Measurements from ENCODE around the gene XYLT1. TPM values are rescaled to one million over a fixed set of nuclear protein-coding genes. Genes with fewer than 3 reads are reported as not detected.
"Not testable (repeated sequence)": the region's sequence is repeated elsewhere in the genome, so short reads cannot be mapped to it uniquely, and the experiment has no call there.

XYLT1 gene
- total RNA-seq, 2 donors from 2014 or later: 8.4 to 22.5 TPM

DNA sequence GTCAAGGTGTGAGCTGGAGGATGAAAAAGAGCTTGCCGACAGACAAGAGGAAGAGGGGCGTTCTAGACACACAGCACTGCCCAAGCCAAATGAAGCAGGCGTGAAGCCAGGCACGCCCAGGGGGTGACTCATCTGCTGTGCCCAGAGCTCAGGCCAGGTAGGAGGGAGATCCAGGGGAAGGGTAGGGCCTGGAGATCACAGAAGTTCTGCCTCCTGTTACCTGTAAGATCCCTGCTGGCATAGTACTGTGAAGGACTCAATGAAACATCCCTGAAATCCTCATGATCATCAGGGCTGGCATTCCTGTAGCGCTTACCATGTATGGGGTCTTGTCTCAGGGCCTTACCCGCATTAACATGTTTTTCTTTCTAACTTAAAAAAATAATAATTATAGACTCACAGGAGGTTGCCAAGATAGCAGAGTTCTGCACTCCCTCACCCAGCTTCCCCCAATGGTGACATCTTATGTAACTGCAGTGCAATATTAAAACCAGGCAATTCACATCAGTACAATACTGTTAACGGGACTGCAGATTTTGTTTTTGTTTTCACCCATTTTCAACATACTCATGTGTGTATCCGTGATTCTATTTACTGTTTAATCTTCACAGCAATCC, 158.6 kb downstream of the XYLT1 start:
- peak in 1 of 2 donors; percentile 83 for ATAC-seq
- intact Hi-C loops (cut with DNase I): no loop called here
- DNase-seq: peak; percentile 39

DNA sequence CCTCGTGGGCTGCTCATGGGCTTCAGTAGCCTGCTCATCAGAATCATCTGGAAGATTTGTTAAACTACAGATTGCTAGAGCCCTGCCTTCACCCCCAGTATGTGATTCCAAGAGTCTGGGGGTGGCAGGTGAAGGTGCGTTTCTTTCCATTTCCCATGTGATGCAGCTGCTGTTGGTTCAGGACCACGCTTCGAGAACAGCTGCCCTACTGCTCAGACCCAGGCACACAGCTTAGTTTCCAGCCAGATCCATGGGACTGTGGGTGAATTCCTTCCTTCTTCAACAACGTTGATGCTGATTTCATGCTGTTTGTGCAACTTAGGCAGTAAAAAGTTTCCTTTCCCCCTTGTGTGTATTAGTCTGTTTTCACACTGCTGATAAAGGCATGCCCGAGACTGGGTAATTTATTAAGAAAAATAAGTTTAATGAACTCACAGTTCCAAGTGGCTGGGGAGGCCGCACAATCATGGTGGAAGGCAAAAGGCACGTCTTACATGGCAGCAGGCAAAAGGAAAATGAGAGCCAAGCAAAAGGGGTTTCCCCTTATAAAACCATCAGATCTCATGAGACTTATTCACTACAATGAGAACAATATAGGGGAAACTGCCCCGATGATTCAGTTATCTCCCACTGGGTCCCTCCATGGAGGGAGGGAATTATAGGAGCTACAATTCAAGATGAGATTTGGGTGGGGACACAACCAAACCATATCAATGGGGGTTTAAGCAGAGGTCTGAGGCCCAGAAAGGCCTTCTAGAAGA, 159.2 kb downstream of the XYLT1 start:
- ATAC-seq (no peak), DNase-seq (no peak)
- intact Hi-C loops (cut with DNase I): no loop called here

DNA sequence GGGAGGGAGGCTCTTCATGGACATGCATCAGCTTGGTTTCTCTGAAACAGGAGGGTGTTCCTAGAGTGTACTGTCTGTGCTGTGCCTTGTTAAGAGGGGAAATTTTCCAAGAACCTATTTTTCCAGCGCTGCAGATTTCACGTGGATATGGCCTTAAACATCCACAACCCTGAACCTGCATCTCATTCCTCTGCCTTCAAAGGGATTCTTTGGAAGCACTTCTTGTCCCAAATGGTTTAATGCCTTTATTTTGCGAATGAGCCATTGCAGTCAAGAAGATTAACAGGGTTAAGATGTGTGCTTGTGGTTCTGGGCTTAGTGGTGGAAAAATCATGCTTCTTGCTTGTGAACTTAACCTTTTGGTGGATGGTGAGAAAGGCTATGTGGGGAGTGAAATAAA, 161.2 kb downstream of the XYLT1 start:
- ATAC-seq (no peak), DNase-seq (no peak)
- intact Hi-C loops (cut with DNase I): no loop called here

DNA sequence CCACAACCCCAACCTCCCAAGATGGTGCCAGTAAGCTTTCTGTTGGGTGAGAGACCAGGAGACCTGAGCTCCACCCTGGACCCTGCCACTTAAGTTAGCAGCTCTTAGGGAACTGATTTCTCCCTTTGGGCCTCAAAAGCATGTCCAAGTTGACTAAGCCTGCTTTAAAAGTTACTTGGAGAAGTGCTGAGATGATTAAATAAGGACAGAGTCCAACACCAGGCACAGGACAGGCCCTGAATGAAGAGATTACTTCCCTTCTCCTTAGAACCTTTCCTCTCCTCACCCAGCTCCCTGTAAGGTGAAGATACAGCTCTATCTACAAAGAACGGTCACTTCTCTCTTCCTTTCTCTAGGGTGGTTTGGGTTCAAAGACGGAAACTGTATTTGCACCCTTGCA, 162.6 kb downstream of the XYLT1 start:
- no peak for ATAC-seq
- DNase-seq: no peak
- intact Hi-C loops (cut with DNase I): no loop called here

DNA sequence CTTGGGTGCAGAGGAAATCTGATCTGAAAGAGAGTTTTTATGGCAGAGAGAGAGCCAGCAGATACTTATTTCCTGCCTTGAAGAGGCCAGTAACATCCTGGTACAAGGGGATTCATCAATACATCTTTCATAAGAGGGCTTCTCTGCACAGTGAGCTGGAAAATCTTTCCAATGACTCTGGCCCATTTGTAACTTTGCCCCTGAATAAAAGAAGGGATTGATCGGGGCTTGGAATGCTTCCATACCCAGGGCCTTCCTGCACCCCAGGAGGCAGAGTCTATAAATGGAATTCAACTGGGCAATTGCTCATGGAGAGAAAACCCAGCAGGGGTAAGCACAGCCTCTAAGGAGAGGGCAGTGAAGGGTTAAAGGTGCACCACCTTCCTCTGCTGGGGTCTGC, 163.3 kb downstream of the XYLT1 start:
- intact Hi-C loops (cut with DNase I): no loop called here
- DNase-seq (no peak), ATAC-seq (no peak)

DNA sequence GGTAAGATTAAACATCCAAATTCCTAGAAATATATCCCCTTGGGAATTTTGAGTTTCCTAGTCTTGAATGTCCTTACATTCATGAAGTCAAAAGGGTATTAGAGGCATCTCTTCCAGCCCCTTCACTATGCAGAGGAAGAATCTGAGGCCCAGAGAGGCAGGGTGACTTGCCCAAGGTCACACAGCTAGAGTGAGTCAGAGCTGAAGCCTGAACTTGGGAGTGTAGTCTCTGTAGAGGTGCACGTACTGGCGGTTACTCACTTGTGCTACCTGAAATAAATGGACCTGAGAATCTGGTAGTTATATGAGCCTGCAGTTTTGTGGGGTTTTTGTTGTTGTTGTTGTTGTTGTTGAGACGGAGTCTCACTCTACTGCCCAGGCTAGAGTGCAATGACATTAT, 164.0 kb downstream of the XYLT1 start:
- ATAC-seq (no peak), DNase-seq (no peak)
- intact Hi-C loops (cut with DNase I): no loop called here

DNA sequence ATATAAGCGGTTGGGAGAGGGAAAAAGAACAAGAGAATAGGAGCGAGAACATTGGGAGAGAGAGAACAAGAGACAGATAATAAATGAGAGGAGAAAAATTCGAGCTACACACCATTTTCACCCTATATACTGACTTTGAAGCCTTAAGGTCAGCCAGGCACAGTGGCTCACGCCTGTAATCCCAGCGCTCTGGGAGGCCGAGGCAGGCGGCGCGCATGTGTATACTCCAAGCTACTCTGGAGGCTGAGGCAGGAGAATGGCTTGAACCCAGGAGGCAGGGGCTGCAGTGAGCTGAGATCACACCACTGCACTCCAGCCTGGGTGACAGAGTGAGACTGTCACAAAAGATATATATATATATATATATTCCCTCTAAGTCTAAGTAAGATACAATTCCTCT, 164.5 kb downstream of the XYLT1 start:
- DNase-seq; intact Hi-C loops (cut with DNase I); ATAC-seq: not testable (repeated sequence)

DNA sequence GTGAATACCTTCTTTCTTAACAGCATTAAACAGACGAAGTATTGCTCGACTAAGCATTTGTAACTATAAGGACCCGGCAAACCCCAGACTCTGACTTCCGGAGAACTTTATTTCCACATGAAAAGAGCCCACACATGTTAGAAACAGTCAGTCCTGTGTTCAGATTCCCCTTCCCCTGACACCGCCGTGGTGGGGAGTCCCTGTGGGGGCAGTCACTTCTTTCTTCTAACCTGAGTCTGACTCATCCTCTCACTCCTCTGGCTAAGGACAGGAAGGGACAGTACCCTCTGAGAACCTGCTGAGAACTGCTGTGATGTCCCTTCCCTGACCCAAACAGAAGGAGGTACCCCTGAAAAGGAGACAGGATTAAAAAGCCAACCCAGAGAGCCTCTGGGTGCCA, 165.1 kb downstream of the XYLT1 start:
- DNase-seq (no peak), ATAC-seq (no peak)
- intact Hi-C loops (cut with DNase I): no loop called here

DNA sequence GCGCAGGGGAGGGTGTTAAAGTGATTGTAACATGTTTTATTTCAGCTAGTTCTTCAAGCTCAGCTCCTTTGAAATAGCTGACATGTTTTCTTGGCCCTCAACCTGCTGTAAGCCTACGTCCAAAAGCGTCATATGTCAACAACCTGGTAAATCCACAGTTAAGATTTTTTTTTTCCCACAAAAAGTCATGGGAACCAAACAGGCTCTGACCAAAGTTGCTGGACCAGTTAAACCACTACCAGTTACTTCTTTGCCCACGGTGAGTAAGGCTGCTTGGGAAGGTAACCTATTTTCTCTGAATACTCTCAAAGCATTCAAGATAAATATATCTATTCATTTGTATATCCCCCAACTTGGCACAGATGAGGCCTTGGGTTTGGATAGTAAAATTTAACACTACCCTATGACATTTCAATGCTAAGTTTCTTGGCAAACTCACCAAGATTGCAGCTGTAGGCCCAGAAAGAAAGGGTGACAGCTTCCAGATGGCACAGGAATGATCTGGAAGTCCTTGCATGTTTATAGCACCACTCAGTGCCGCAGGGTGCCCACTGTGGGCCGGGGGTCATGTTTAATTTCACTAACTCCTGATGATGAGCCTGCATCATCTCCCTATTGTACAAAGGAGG, 166.2 kb downstream of the XYLT1 start:
- no peak for DNase-seq
- intact Hi-C loops (cut with DNase I): loop anchor here in 1 of 2 donors (5.0 kb wide), 1 partner anchor 38 kb away; no protein-coding TSS in a partner anchor
- peak; percentile 28 to 58 for ATAC-seq

DNA sequence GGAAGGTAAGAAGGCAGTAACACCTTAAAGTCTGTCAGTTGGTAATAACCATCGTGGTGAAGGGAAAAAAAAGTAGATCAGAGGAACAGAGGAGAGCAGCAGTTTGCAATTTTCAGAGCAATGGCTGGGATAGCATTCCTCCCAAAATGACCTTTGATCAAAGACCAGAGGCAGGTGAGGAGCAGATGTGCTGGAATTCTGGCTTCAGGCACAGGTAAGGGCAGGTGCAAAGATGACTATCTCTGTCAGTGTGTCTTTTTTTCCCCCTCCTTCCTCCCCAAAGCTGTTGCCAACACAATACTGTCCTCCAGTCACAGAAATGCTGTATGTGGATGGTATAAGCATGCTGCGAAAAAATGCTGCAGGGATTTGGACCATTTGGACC, 166.7 kb downstream of the XYLT1 start:
- ATAC-seq (no peak), DNase-seq (no peak)
- intact Hi-C loops (cut with DNase I): loop anchor here in 1 of 2 donors (5.0 kb wide), 1 partner anchor 38 kb away; no protein-coding TSS in a partner anchor

DNA sequence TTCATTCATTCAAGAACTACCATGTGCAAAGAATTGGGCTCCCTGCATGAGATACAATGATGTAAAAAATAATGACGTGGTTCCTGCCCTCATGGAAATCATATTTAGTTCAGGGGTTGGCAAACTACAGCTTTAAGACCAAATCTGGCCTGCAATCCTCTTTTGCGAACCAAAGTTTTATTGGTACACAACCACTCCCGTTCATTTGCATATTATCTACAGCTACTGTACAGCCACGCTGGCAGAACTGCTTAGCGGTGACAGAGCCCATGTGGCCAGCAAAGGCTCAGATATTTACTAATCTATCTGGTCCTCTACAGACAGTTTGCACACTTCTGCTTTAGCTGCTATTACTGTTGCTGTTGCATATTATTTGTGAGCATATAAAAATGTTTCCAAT, 167.7 kb downstream of the XYLT1 start:
- DNase-seq: no peak
- intact Hi-C loops (cut with DNase I): loop anchor here in 1 of 2 donors (5.0 kb wide), 1 partner anchor 39 kb away; no protein-coding TSS in a partner anchor
- ATAC-seq: peak in 1 of 2 donors; percentile 20

DNA sequence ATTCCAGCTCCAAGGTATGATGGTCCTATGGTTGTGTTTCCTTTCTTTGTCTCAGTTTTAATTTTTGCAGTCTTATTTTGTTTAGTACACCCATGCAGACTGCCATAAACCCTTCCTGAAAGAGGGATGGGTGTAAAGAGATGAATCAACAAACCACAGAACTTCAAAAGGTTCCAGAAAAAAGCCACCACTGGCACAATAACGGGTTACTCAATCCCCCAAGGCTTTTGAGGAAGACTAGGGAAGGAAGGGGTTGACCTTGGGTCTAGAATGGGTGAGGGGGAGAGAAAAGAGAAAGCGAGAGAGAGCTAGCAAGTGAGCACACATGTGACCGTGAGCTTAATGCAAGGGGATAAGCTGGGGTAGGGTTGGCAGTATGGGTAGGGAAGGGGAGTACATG, 168.1 kb downstream of the XYLT1 start:
- DNase-seq (no peak), ATAC-seq (no peak)
- intact Hi-C loops (cut with DNase I): loop anchor here in 1 of 2 donors (5.0 kb wide), 1 partner anchor 40 kb away; no protein-coding TSS in a partner anchor

DNA sequence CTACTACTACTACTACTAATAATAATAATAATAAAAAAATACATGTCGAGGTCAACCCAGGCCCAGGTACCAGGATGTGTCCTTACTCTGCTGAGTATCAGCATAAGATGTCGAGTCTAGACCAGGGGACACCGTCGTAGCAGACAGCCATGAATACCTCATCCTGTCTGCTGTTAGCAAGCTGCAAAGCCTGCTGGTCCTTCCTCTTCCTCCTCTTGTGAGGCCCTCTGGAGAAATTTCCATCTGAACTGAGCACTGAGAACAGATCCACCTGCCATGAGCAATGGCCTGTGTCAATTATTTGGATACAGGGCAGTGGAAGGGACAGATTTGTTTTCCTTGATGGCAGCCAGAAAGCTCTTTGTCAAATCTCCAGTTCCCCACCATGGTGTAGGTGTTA, 168.5 kb downstream of the XYLT1 start:
- no peak for DNase-seq
- no peak for ATAC-seq
- intact Hi-C loops (cut with DNase I): loop anchor here in 1 of 2 donors (5.0 kb wide), 1 partner anchor 40 kb away; no protein-coding TSS in a partner anchor

DNA sequence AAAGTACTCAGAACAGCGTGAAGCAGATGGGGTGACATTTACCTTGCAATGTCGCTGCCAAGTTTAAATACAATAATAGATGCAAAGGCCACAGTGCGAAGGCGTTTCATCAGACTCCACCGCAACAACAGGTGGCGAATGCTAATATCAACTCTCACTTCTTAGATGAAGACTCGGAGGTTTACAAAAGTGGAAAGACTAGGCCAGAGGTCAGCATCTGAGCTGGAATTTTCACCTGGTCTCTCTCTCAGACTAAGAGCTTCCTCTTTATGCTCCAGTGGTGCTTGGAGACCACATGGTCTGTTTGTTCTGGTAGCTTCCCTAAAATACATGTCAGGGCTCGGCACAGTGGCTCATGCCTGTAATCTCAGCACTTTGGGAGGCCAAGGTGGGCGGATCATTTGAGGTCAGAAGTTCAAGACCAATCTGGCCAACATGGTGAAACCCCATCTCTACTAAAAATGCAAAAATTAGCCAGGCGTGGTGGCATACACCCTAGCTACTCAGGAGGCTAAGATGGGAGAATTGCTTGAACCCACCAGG, 169.1 kb downstream of the XYLT1 start:
- DNase-seq: no peak
- intact Hi-C loops (cut with DNase I): loop anchor here in 1 of 2 donors (5.0 kb wide), 1 partner anchor 41 kb away; no protein-coding TSS in a partner anchor
- no peak for ATAC-seq

DNA sequence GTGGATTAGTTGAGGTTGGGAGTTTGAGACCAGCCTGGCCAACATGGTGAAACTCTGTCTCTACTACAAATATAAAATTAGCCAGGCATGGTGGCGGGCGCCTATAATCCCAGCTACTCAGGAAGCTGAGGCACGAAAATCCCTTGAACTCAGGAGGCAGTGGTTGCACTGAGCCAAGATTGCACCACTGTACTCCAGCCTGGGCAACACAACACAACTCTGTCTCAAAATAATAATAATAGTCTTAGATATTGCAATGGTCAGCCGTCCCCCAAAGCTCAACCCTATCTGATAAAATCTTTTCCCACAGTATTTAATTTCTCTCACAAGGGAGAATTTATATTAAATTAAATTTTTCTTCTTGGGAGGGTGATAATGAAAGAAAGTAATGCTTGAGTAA, 169.6 kb downstream of the XYLT1 start:
- DNase-seq: no peak
- intact Hi-C loops (cut with DNase I): loop anchor here in 1 of 2 donors (5.0 kb wide), 1 partner anchor 41 kb away; no protein-coding TSS in a partner anchor
- no peak for ATAC-seq

DNA sequence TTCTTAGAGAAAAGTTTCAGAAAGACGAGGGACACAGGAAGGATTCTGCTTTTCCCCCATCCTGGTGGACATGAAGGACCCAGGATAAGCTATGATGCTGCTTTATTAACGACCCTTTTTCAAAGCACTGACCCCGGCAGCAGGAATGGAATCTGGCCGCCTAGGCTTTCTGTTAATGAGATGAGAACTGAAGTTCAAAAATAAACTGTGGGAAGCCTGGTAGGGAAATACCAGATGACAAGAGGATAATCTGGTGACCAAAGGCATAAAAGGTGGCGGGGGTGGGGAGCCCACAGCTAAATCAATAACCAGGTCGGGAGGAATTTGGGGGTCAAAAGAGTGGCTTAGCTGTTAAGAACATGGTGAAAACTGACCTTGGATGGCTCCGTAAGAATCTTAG, 171.0 kb downstream of the XYLT1 start:
- intact Hi-C loops (cut with DNase I): loop anchor here in 1 of 2 donors (5.0 kb wide), 1 partner anchor 43 kb away; no protein-coding TSS in a partner anchor

DNA sequence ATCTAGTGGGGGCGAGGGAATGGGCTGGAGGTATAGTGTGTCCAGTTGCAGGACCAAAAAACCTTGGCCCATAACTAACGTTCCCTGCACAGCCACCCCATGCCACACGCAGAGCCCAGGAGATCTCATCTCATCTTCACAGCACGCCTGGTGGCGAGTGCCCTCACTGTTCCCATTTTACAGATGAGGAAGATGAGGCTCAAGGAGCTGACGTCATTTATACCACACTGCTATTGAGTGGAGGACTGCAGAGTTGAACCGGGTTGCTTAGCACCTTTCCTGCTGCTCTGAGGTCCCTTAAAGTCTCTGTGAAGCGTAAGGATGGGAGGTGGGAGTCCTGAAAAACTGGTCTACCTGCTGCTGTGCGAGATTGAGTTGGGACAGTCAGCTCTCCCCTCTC, 172.5 kb downstream of the XYLT1 start:
- DNase-seq (no peak), ATAC-seq (no peak)
- intact Hi-C loops (cut with DNase I): no loop called here

More for the DNA sequence above, 171.0 kb downstream of the XYLT1 start:
- ATAC-seq (no peak), DNase-seq (no peak)

DNA sequence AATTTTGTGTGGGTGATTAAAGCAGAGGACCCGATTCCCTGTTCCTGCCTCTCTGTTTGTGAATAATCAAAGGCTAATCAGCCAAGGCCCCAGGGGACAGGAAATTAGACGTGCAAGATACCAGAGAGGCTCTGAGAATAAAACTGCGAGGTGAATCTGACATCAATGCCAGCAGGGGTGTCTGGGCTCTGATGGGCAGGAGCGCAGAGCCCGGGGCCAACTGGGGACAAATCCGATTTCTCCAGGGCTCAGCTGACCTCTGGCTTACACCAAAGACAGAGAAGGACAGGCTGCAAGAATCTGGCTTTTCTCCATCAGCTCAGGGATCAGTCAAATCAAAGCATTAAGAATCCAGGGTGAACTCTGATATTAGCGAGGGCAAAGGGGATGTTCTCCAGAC, 174.3 kb downstream of the XYLT1 start:
- peak; percentile 81 to 89 for ATAC-seq
- intact Hi-C loops (cut with DNase I): no loop called here
- peak; percentile 60 for DNase-seq

DNA sequence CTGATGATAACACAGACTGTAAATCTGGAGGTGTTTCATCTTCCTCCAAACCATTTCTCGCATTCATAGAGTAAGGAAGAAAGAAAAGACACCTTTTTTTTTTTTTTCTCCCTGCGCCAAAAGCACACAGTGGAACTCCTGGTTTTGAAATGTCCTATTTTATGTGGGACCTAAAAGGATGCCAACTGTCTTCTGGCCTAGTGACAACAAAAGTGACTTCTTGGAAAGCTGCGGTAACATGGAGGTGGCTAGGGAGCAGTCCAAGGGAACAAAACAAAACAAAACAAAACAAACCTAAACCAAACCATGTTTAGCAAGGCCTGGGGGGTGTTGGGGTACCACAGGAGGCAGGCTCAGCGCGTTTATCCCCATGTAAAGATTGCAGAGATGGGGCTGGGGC, 174.8 kb downstream of the XYLT1 start:
- ATAC-seq (peak; percentile 12 to 36), DNase-seq (no peak)
- intact Hi-C loops (cut with DNase I): no loop called here

DNA sequence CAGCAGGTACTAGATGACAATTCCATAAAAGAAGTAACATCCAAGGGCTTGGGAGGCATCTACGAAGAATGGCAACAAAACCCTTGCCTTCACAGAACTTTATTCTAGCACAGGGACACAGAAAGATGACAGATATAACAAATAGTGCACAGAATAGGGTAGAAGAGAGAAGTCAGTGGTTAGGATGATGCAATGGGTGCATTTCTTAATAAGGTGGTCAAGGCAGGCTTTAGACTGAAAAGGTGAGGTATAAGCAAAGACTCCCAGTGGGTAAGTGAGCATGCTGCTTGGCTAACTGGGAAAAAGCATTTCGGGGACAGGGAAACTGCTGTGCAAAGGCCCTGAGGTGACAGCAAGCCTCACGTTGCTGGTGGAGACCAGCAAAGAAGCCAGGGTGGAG, 175.9 kb downstream of the XYLT1 start:
- ATAC-seq: no peak
- DNase-seq: no peak
- intact Hi-C loops (cut with DNase I): no loop called here

All from left cardiac atrium (tissue), 4 donors.